ENCODE results near the gene TMEM37. TPM values are rescaled to one million over a fixed set of nuclear protein-coding genes. Genes with fewer than 3 reads are reported as not detected.

The TMEM37 gene
- total RNA-seq, 2 donors from 2014 or later: 19.1 to 22.1 TPM

DNA sequence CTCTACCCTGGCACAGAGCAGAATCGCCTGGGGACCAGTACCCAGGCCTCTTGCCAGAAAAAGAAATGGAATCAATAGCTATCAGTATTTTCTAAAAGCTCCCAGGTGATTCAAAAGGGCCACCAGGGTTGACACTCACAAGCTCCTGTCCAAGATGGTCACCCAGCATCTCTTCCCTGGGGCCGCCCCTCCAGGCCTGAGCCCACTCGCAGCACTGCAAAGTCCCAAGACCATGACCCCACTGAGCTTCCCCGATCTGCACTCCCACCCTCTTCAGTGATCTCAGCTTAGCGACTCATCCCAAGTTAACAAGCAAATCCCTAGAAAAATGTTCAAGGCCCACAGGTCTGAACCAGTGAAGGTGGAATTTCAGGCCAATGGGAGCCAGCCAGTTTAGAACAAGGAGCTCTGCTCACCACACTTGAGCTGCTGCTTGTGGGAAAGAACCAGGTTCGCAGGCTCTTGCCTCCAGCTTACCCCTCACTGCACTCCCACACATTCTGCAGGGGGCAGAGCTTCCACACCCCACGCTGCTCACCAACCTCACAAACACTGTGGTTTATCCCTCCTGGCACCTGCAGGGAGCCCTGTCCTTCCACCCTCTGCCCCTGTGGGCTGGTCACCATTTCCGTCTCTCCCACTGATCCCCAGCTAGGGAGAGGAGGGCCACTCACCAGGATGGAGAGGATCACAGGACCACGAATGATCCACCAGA lies 19.8 kb downstream of the TMEM37 start:
- TF ChIP-seq, protein P1, sequence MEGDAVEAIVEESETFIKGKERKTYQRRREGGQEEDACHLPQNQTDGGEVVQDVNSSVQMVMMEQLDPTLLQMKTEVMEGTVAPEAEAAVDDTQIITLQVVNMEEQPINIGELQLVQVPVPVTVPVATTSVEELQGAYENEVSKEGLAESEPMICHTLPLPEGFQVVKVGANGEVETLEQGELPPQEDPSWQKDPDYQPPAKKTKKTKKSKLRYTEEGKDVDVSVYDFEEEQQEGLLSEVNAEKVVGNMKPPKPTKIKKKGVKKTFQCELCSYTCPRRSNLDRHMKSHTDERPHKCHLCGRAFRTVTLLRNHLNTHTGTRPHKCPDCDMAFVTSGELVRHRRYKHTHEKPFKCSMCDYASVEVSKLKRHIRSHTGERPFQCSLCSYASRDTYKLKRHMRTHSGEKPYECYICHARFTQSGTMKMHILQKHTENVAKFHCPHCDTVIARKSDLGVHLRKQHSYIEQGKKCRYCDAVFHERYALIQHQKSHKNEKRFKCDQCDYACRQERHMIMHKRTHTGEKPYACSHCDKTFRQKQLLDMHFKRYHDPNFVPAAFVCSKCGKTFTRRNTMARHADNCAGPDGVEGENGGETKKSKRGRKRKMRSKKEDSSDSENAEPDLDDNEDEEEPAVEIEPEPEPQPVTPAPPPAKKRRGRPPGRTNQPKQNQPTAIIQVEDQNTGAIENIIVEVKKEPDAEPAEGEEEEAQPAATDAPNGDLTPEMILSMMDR (IDR thresholded peaks at IDR 0.05): no peak
- no peak for TF ChIP-seq POLR2A (IDR thresholded peaks at IDR 0.05)
- H3K9me3 ChIP-seq: no peaks in the 10 kb centered on the region
- H3K27me3 ChIP-seq: no peaks in the 10 kb centered on the region
- intact Hi-C loops (cut with DNase I): no loop called here
- no peaks in the 10 kb centered on the region for H3K4me1 ChIP-seq
- no peaks in the 10 kb centered on the region for H3K36me3 ChIP-seq (replicated peaks in 1 of 2; ENCODE audit: insufficient read depth in 1 of 2, low read depth in 2 of 2)
- no peak overlapping the region for H3K27ac ChIP-seq
- whole genome bisulfite sequencing, 2 donors: 89 to 90% methylated on average over 9 of the region's 9 CpGs
- ATAC-seq (no peak), DNase-seq (no peak)
- no peak overlapping the region for H3K4me3 ChIP-seq

DNA sequence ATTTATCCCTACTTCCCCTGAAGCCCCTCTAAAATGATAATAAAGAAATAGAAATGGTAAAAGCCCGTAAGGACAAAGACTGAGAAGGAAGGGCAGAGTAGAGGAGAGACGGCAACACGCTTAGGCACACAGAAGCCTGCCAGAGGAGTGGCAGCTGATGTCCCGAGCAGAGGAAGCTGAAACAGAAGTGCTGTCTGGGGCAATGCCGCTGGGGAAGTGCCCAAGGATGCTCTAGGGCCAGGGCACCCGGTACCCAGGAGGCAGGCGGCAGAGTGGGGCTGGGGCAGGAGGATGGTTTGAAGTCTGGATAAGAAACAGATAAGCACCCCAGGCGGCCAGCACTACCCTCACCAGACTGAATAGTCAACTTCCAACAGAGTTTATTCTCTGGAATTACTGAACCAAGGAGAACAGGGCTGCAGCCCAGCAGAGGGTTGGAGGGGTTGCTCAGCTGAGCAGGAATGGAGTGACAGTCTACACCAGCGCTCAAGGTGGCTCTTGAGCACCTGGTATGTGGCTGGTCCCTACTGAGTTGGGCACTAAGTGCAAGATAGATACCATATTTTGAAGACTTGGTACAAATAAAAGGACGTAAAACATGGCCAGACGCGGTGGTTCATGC lies 22.4 kb downstream of the TMEM37 start:
- Histone ChIP-seq H3K4me1 (no peaks in the 10 kb centered on the region), H3K4me3 (no peak overlapping the region), H3K9me3 (no peaks in the 10 kb centered on the region), H3K27me3 (no peaks in the 10 kb centered on the region), H3K27ac (no peak overlapping the region), H3K36me3 (replicated peaks in 1 of 2; ENCODE audit: insufficient read depth in 1 of 2, low read depth in 2 of 2) (no peaks in the 10 kb centered on the region)
- TF ChIP-seq POLR2A (IDR thresholded peaks at IDR 0.05): no peak
- TF ChIP-seq, protein P1 (IDR thresholded peaks at IDR 0.05): no peak
- DNase-seq: no peak
- intact Hi-C loops (cut with DNase I): no loop called here
- 77 to 78% methylated on average over 12 of the region's 12 CpGs for WGBS, 2 donors
- no peak for ATAC-seq

DNA sequence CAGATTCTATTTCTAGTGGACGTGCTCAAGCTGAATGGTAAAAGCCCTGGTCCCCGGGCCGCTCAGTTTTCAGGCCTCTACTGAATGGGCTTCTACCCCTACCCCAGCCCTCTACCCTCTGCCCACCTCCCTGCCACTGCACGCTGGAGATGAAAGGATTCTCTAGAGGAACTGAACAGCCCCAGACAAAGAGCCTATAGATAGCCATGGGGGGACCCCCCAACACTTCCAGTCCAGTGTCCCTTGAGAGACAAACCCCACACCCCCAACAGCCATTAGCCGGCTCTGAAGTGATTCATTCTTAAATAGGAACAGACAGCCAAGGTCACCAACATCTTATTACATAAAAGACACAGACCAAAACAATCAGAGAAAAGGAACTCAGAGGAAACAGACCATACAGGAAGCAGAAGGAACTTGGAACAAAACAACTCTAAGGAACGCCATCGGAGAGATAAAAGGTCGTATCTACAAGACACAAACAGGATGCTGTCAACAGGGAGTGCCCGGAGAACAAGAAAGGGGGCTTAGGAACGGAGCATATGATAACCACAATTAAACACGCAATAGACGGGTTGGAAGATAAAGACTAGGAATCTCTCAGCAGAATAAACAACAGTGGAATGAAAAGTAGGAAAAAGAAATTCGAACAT lies 23.5 kb downstream of the TMEM37 start:
- Histone ChIP-seq H3K27me3 (no peaks in the 10 kb centered on the region), H3K4me3 (no peak overlapping the region), H3K27ac (peak overlapping the region in 1 of 4 donors; percentile 4), H3K4me1 (no peaks in the 10 kb centered on the region), H3K9me3 (no peaks in the 10 kb centered on the region), H3K36me3 (replicated peaks in 1 of 2; ENCODE audit: insufficient read depth in 1 of 2, low read depth in 2 of 2) (no peaks in the 10 kb centered on the region)
- 68 to 70% methylated on average over 13 of the region's 13 CpGs for WGBS, 2 donors
- TF ChIP-seq, protein P1 (IDR thresholded peaks at IDR 0.05): no peak
- no peak for TF ChIP-seq POLR2A (IDR thresholded peaks at IDR 0.05)
- ATAC-seq (no peak), DNase-seq (peak in 1 of 4 donors; percentile 6)
- intact Hi-C loops (cut with DNase I): no loop called here

DNA sequence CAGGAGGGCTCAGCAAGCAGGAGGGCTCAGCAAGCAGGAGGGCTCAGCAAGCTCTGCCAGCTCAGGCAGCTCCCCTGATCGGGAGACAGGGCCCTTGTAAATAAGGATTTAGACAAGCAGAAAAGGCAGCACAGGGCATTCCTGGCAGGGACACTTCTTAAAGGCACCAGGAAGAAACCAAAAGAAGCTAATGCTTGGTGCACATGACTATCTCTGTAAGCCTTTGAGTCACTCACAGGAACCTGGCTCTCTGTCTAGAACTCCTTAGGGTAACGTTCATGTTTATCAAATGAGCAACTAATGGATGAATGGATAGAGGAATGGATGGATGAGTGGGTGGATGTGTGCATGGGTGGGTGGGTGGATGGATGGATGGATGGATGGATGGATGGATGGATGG lies 28.4 kb downstream of the TMEM37 start:
- H3K9me3 ChIP-seq: no peaks in the 10 kb centered on the region
- no peaks in the 10 kb centered on the region for H3K4me1 ChIP-seq
- no peak overlapping the region for H3K27ac ChIP-seq
- DNase-seq (no peak), ATAC-seq (no peak)
- H3K4me3 ChIP-seq: no peak overlapping the region
- intact Hi-C loops (cut with DNase I): no loop called here
- H3K27me3 ChIP-seq: no peaks in the 10 kb centered on the region
- no peak for TF ChIP-seq POLR2A (IDR thresholded peaks at IDR 0.05)
- TF ChIP-seq, protein P1 (IDR thresholded peaks at IDR 0.05): no peak
- WGBS, 2 donors: 48 to 80% methylated on average over 2 of the region's 2 CpGs
- no peaks in the 10 kb centered on the region for H3K36me3 ChIP-seq (replicated peaks in 1 of 2; ENCODE audit: insufficient read depth in 1 of 2, low read depth in 2 of 2)
